AG09319 (cell line): ENCODE measurements around the gene RPS8.
"Not testable (repeated sequence)": the region's sequence is repeated elsewhere in the genome, so short reads cannot be mapped to it uniquely, and the experiment has no call there.

Experiments
- DNase-seq: peaks from one replicate; pipeline ENCODE4 v3.0.0-alpha.2; 2010; ENCODE audit warnings: low read depth; ENCODE audit errors: extremely low read depth
- TF ChIP-seq, protein P1 (sequence below): IDR thresholded peaks from 2 replicates; pipeline ENCODE4 v1.5.1; 2011; ENCODE audit warnings: low read depth, mild to moderate bottlenecking, inconsistent platforms, low read length, moderate library complexity

The RPS8 gene

DNA sequence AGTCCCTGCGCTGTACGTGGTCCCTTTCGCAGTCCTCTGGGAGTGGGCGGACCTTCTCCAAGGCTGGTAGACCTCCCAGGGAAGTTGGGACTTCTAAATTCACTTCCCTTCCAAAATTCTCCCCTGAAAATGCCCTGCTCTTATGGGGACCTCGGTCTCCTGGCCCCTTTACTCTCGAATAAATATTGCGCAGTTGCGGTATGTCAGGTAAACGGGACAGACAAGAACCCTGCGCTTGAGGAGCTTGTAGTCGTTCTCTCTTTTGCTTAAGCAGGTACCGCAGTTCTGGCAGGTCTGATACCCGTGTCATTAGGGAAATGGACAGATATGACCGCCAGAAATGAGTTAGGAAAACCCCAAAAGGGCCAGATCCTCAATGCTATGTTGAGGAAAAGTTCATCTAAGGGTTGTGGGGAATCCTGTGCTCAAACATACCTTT, 35.1 kb upstream of the RPS8 start:
- DNase-seq: no peak
- TF ChIP-seq, protein P1, sequence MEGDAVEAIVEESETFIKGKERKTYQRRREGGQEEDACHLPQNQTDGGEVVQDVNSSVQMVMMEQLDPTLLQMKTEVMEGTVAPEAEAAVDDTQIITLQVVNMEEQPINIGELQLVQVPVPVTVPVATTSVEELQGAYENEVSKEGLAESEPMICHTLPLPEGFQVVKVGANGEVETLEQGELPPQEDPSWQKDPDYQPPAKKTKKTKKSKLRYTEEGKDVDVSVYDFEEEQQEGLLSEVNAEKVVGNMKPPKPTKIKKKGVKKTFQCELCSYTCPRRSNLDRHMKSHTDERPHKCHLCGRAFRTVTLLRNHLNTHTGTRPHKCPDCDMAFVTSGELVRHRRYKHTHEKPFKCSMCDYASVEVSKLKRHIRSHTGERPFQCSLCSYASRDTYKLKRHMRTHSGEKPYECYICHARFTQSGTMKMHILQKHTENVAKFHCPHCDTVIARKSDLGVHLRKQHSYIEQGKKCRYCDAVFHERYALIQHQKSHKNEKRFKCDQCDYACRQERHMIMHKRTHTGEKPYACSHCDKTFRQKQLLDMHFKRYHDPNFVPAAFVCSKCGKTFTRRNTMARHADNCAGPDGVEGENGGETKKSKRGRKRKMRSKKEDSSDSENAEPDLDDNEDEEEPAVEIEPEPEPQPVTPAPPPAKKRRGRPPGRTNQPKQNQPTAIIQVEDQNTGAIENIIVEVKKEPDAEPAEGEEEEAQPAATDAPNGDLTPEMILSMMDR: no peak

DNA sequence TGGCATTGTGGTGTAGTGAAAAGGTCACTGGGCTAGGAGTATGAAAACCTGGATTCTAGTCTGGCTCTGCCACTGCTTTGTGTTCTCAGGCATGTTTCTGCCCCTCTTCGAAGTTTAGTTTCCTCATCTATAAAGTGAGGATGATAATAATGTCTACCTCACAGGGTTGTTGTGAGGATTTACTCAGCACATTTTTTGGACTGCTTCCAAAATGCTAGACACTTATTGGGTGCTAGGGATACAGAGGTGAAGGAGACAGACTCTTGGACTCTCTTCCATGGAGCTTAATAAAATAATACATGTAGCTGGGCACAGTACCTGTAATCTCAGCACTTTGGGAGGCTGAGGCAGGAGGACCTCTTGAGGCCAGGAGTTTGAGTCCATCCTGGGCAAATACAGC, 32.1 kb upstream of the RPS8 start:
- TF ChIP-seq, protein P1: no peak
- no peak for DNase-seq

GRCh38 chr1:44747878-44748277, 27.5 kb upstream of the RPS8 start:
- TF ChIP-seq, protein P1: no peak
- DNase-seq: no peak

DNA sequence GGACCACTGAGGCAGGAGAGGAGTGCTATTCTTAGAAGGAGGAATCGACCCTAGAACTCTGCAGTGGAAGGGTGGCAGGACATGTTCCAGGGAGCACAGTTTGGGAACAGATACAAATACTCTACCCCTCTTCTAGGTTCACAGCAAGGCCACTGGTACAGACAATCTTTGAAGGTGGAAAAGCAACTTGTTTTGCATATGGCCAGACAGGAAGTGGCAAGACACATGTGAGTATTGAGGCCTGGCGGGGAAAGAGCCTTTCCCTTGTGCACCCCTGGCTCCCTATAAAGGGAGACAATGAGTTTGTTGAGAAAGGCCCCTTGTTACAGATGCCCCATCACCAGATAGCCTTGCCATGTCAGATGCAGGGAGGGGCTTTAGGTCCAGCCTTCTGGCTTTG, 17.9 kb upstream of the RPS8 start:
- TF ChIP-seq, protein P1: no peak
- DNase-seq: no peak

DNA sequence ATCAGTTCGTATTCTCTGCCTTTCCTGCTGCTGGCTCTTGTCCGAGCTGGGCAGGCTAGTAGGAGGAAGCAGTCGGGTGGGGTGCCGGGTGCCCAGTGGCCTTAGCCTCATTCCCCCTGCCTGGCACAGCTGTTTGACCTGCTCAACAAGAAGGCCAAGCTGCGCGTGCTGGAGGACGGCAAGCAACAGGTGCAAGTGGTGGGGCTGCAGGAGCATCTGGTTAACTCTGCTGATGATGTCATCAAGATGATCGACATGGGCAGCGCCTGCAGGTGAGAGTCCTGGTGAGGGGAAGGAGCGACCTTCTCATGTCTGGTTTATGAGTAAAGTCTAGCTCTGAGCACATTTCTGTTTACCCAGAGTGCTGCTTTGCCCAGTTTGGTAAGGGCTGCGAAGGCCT, 16.3 kb upstream of the RPS8 start:
- TF ChIP-seq, protein P1: no peak
- no peak for DNase-seq

- TF ChIP-seq, protein P1: no peak
- DNase-seq: no peak
These were observed 14.5 kb upstream of the RPS8 start for GRCh38 chr1:44760876-44761275.

GRCh38 chr1:44766421-44766820, 8.9 kb upstream of the RPS8 start:
- not testable (repeated sequence) for DNase-seq

DNA sequence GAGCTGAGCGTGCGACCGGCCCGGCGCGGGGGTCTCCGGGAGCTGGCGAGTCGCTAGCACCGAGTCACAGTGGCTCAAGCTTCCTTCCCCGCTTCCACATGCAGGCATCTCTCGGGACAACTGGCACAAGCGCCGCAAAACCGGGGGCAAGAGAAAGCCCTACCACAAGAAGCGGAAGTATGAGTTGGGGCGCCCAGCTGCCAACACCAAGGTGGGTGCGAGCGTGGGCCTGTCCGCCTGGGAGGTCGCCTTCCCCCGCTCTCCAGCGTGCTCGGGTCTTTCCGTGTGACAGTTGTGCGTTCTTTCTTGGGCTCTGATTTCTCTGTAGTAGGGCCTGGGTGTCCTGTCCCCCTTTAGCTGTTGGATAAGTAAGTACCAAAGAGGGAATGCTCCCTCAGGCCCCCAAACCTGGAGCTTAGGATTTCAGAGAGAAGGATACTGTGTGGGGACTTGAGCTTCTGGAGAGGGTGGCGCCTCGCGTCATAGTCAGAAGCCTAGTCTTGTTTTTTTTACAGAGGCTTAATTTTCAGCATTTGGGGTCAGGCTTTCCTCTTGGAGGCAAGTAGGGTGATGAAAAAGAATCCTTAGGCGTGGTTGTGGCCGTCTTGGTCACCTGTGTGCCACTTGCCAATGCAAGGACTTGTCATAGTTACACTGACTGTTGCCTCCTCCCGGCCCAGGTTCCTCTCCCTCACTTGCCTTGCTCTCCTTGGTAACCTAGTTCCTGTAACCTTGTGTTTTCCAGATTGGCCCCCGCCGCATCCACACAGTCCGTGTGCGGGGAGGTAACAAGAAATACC, 790 bp downstream of the RPS8 start:
- DNase-seq: no peak
- TF ChIP-seq, protein P1: no peak
